Measurements from ENCODE around the gene VSIR. TPM values are rescaled to one million over a fixed set of nuclear protein-coding genes. Genes with fewer than 3 reads are reported as not detected.

Gene VSIR
- total RNA-seq, 1 donor from 2014 or later = 2.9 TPM

- H3K27me3 Mint-ChIP-seq (ENCODE audit: low read depth, unreplicated experiment) = peaks cover 40% of the 10 kb centered on the region
- no peak for DNase-seq (ENCODE audit: low read depth)
- no peaks in the 10 kb centered on the region for H3K36me3 ChIP-seq (ENCODE audit: insufficient read depth, low read length)
- no peaks in the 10 kb centered on the region for H3K27me3 ChIP-seq (ENCODE audit: insufficient read depth, low read length)
- H3K4me1 ChIP-seq (ENCODE audit: insufficient read depth, low read length) = no peaks in the 10 kb centered on the region
- H3K4me1 Mint-ChIP-seq (ENCODE audit: low read depth, unreplicated experiment) = no peaks in the 10 kb centered on the region
- H3K9me3 Mint-ChIP-seq (ENCODE audit: unreplicated experiment) = peaks cover 3% of the 10 kb centered on the region
- no peak overlapping the region for H3K27ac ChIP-seq (ENCODE audit: low read depth, low read length)
- no peaks in the 10 kb centered on the region for H3K79me2 ChIP-seq (ENCODE audit: insufficient read depth, low read length)
- no peak overlapping the region for H3K4me3 ChIP-seq (ENCODE audit: insufficient read depth, low read depth, low read length)
- TF ChIP-seq EZH2 (IDR thresholded peaks at IDR 0.05; ENCODE audit: insufficient read depth, low read length) = no peak
- TF ChIP-seq, protein P1, sequence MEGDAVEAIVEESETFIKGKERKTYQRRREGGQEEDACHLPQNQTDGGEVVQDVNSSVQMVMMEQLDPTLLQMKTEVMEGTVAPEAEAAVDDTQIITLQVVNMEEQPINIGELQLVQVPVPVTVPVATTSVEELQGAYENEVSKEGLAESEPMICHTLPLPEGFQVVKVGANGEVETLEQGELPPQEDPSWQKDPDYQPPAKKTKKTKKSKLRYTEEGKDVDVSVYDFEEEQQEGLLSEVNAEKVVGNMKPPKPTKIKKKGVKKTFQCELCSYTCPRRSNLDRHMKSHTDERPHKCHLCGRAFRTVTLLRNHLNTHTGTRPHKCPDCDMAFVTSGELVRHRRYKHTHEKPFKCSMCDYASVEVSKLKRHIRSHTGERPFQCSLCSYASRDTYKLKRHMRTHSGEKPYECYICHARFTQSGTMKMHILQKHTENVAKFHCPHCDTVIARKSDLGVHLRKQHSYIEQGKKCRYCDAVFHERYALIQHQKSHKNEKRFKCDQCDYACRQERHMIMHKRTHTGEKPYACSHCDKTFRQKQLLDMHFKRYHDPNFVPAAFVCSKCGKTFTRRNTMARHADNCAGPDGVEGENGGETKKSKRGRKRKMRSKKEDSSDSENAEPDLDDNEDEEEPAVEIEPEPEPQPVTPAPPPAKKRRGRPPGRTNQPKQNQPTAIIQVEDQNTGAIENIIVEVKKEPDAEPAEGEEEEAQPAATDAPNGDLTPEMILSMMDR (IDR thresholded peaks at IDR 0.05; ENCODE audit: insufficient read depth, low read depth, low read length) = no peak
- FAIRE-seq = no peak
- H3K9ac ChIP-seq (ENCODE audit: low read length) = no peak overlapping the region
- H3K27ac Mint-ChIP-seq (ENCODE audit: unreplicated experiment) = peak overlapping the region; percentile 88
- no peaks in the 10 kb centered on the region for H4K20me1 ChIP-seq (ENCODE audit: insufficient read depth, low read length)
- no peak overlapping the region for H2AFZ ChIP-seq (ENCODE audit: low read depth, low read length)
- no peaks in the 10 kb centered on the region for H3K36me3 Mint-ChIP-seq (ENCODE audit: low read depth, unreplicated experiment)
- H3K4me2 ChIP-seq (ENCODE audit: low read length) = no peak overlapping the region
- no peak overlapping the region for H3K4me3 Mint-ChIP-seq (ENCODE audit: unreplicated experiment)
- H3K9me3 ChIP-seq (ENCODE audit: insufficient read depth, low read depth, low read length) = no peaks in the 10 kb centered on the region
Observed at GRCh38 chr10:71737001-71737833, 36.1 kb downstream of the VSIR start.

- Histone ChIP-seq H3K27ac (ENCODE audit: low read depth, low read length) (no peak overlapping the region), H3K4me3 (ENCODE audit: insufficient read depth, low read depth, low read length) (no peak overlapping the region), H2AFZ (ENCODE audit: low read depth, low read length) (no peak overlapping the region), H3K79me2 (ENCODE audit: insufficient read depth, low read length) (no peaks in the 10 kb centered on the region), H3K9ac (ENCODE audit: low read length) (no peak overlapping the region), H3K9me3 (ENCODE audit: insufficient read depth, low read depth, low read length) (no peaks in the 10 kb centered on the region), H3K4me1 (ENCODE audit: insufficient read depth, low read length) (no peaks in the 10 kb centered on the region), H3K4me2 (ENCODE audit: low read length) (no peak overlapping the region), H4K20me1 (ENCODE audit: insufficient read depth, low read length) (no peaks in the 10 kb centered on the region), H3K27me3 (ENCODE audit: insufficient read depth, low read length) (no peaks in the 10 kb centered on the region), H3K36me3 (ENCODE audit: insufficient read depth, low read length) (no peaks in the 10 kb centered on the region)
- TF ChIP-seq EZH2 (IDR thresholded peaks at IDR 0.05; ENCODE audit: insufficient read depth, low read length) = no peak
- TF ChIP-seq, protein P1 (IDR thresholded peaks at IDR 0.05; ENCODE audit: insufficient read depth, low read depth, low read length) = no peak
- peaks cover 2% of the 10 kb centered on the region for H3K9me3 Mint-ChIP-seq (ENCODE audit: unreplicated experiment)
- H3K27me3 Mint-ChIP-seq (ENCODE audit: low read depth, unreplicated experiment) = peaks cover 42% of the 10 kb centered on the region
- no peak overlapping the region for H3K4me3 Mint-ChIP-seq (ENCODE audit: unreplicated experiment)
- no peaks in the 10 kb centered on the region for H3K36me3 Mint-ChIP-seq (ENCODE audit: low read depth, unreplicated experiment)
- no peaks in the 10 kb centered on the region for H3K4me1 Mint-ChIP-seq (ENCODE audit: low read depth, unreplicated experiment)
- no peak for DNase-seq (ENCODE audit: low read depth)
- no peak overlapping the region for H3K27ac Mint-ChIP-seq (ENCODE audit: unreplicated experiment)
- no peak for FAIRE-seq
Observed at GRCh38 chr10:71736570-71736952, 36.8 kb downstream of the VSIR start.

Measured in astrocyte (in vitro differentiated cells and primary cell).